Thoracic aorta (tissue), 2 donors: ENCODE measurements around the gene ZNF524. TPM values are rescaled to one million over a fixed set of nuclear protein-coding genes. Genes with fewer than 3 reads are reported as not detected.

ENCODE experiments used
- ATAC-seq: fragments of 150-250 bp; one replicate; pipeline ENCODE4 v1.8.0; 2017; ENCODE audit warnings: low read depth; ENCODE audit not compliant: insufficient number of reproducible peaks, low FRiP score
- DNase-seq: peaks from one replicate; pipeline ENCODE4 v3.0.0-alpha.2; 2020; ENCODE audit warnings: low spot score
- H3K27ac ChIP-seq, 2 donors: fragments of 200-600 bp; sonication (generic); 1 replicate in 1 of 2; 2 replicates in 1 of 2; pipeline ENCODE4 v1.5.1; 2016; ENCODE audit warnings: mild to moderate bottlenecking in 2 of 2, moderate library complexity in 2 of 2
- H3K27me3 ChIP-seq: fragments of 200-600 bp; sonication (generic); replicated peaks from 2 replicates; pipeline ENCODE4 v1.6.0; 2016; ENCODE audit warnings: mild to moderate bottlenecking; ENCODE audit not compliant: insufficient read depth
- H3K36me3 ChIP-seq: fragments of 200-600 bp; sonication (generic); one replicate; pipeline ENCODE4 v1.5.1; 2016
- H3K4me1 ChIP-seq, 2 donors: fragments of 200-600 bp; sonication (generic); 1 replicate in 1 of 2; 2 replicates in 1 of 2; pipeline versions ENCODE4 v1.5.1 to v1.6.0; 2016; ENCODE audit warnings: low read depth in 2 of 2, mild to moderate bottlenecking in 1 of 2; ENCODE audit not compliant: control insufficient read depth in 1 of 2
- H3K4me3 ChIP-seq: fragments of 200-600 bp; sonication (generic); 2 replicates; pipeline ENCODE4 v1.5.1; 2016; ENCODE audit warnings: mild to moderate bottlenecking
- H3K9me3 ChIP-seq: fragments of 200-600 bp; sonication (generic); 2 replicates; pipeline ENCODE4 v1.5.1; 2016
- CTCF ChIP-seq: fragments of 200-600 bp; sonication (generic); IDR thresholded peaks from one replicate; pipeline ENCODE4 v1.5.1; 2019; ENCODE audit warnings: antibody characterized with exemption
- total RNA-seq, 2 donors: library from RNA; depleted of rRNA; stranded (reverse); fragments of >200 nt; gene quantifications; one replicate each; pipeline versions ENCODE4 v1.1.0 to v1.2.3, GENCODE V29; 2016

Gene ZNF524, protein sequence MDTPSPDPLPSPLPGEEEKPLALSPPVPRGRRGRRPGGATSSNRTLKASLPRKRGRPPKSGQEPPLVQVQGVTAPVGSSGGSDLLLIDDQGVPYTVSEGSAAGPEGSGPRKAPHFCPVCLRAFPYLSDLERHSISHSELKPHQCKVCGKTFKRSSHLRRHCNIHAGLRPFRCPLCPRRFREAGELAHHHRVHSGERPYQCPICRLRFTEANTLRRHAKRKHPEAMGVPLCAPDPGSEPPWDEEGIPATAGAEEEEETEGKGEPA
- total RNA-seq: 10 to 100 TPM; 21.7 to 26.4 TPM

GRCh38 chr19:55599842-55600661 lies at the start of gene ZNF524:
TSS of gene ZNF524 (plus strand) at chr19:55600288. CDS start at chr19:55602113, 1,825 bp downstream.
- Histone ChIP-seq H3K27me3 (no peaks in the 10 kb centered on the region), H3K4me3 (peak within 1 kb of the TSS; percentile 97), H3K27ac (peak within 1 kb of the TSS; percentile 94 to 98), H3K4me1 (peaks cover 8 to 29% of the 10 kb centered on the region in 2 donors), H3K36me3 (peaks cover 12% of the 10 kb centered on the region), H3K9me3 (no peaks in the 10 kb centered on the region)
- no peak for TF ChIP-seq CTCF
- DNase-seq: peak; percentile 70
- ATAC-seq: peak; percentile 56

DNA sequence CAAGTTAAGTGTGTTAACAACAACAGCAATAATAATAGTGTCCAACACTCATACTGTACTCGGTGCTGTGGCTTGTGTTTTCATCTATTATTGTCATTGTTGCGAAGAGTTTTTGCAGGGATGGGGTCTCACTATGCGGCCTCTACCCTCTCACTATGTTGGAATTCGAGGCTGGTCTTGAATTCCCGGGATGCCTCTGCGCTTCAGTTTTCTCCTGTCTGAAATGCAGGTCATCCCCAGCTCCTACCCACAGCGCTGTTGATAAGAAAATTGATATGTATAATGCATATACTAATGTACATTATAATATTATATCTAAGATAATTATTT lies 49.8 kb upstream of the ZNF524 start:
- no peak for DNase-seq

GRCh38 chr19:55552206-55552605 lies 47.9 kb upstream of the ZNF524 start:
- no peak for TF ChIP-seq CTCF
- Histone ChIP-seq H3K4me3 (no peak overlapping the region), H3K9me3 (no peaks in the 10 kb centered on the region), H3K4me1 (peaks cover 14 to 26% of the 10 kb centered on the region in 2 donors), H3K36me3 (no peaks in the 10 kb centered on the region), H3K27ac (no peak overlapping the region), H3K27me3 (no peaks in the 10 kb centered on the region)
- ATAC-seq: no peak
- no peak for DNase-seq

More for the DNA sequence above, 49.8 kb upstream of the ZNF524 start:
- H3K27ac ChIP-seq: no peak overlapping the region
- H3K36me3 ChIP-seq: no peaks in the 10 kb centered on the region
- H3K4me3 ChIP-seq: no peak overlapping the region
- no peaks in the 10 kb centered on the region for H3K27me3 ChIP-seq
- peaks cover 22 to 40% of the 10 kb centered on the region in 2 donors for H3K4me1 ChIP-seq
- H3K9me3 ChIP-seq: no peaks in the 10 kb centered on the region
- no peak for TF ChIP-seq CTCF
- ATAC-seq: no peak

GRCh38 chr19:55552620-55553019 lies 47.5 kb upstream of the ZNF524 start:
- no peak for TF ChIP-seq CTCF
- Histone ChIP-seq H3K4me3 (no peak overlapping the region), H3K27ac (no peak overlapping the region), H3K27me3 (no peaks in the 10 kb centered on the region), H3K9me3 (no peaks in the 10 kb centered on the region), H3K36me3 (no peaks in the 10 kb centered on the region), H3K4me1 (peaks cover 12 to 22% of the 10 kb centered on the region in 2 donors)
- ATAC-seq (no peak), DNase-seq (no peak)
